GM19397 (cell line): ENCODE results near the gene LITAF.
"Not testable (repeated sequence)": the region's sequence is repeated elsewhere in the genome, so short reads cannot be mapped to it uniquely, and the experiment has no call there.

Experiments used
- ATAC-seq: cut with Tn5 transposase; IDR thresholded peaks from one replicate; pipeline ENCODE4 v1.9.1; 2021; ENCODE audit warnings: mild to moderate bottlenecking, moderate library complexity; ENCODE audit not compliant: unreplicated experiment

Gene LITAF

GRCh38 chr16:11576427-11577289 lies 10.1 kb downstream of the LITAF start:
- peak; percentile 52 for ATAC-seq

- no peak for ATAC-seq
These were observed 11.5 kb downstream of the LITAF start for GRCh38 chr16:11575223-11575589.

- ATAC-seq: no peak
These were observed 14.3 kb downstream of the LITAF start for GRCh38 chr16:11572301-11572995.

GRCh38 chr16:11571549-11571948 lies 15.2 kb downstream of the LITAF start:
- no peak for ATAC-seq

GRCh38 chr16:11570806-11571205 lies 15.9 kb downstream of the LITAF start:
- ATAC-seq: no peak

- ATAC-seq: no peak
These were observed 16.5 kb downstream of the LITAF start for GRCh38 chr16:11570258-11570657.

- no peak for ATAC-seq
These were observed 20.3 kb downstream of the LITAF start for GRCh38 chr16:11566398-11566797.

GRCh38 chr16:11565665-11566064 lies 21.1 kb downstream of the LITAF start:
- ATAC-seq: no peak

GRCh38 chr16:11564046-11564926 lies 22.4 kb downstream of the LITAF start:
- no peak for ATAC-seq

- no peak for ATAC-seq
These were observed 23.2 kb downstream of the LITAF start for GRCh38 chr16:11563493-11564040.

- ATAC-seq: no peak
These were observed 23.8 kb downstream of the LITAF start for GRCh38 chr16:11562941-11563340.

- no peak for ATAC-seq
These were observed 24.3 kb downstream of the LITAF start for GRCh38 chr16:11562411-11562810.

GRCh38 chr16:11561856-11562255 lies 24.9 kb downstream of the LITAF start:
- no peak for ATAC-seq

GRCh38 chr16:11561454-11561805 lies 25.3 kb downstream of the LITAF start:
- ATAC-seq: no peak

GRCh38 chr16:11560701-11561453 lies 25.8 kb downstream of the LITAF start:
- no peak for ATAC-seq

GRCh38 chr16:11558308-11558823 lies 28.4 kb downstream of the LITAF start:
- not testable (repeated sequence) for ATAC-seq

GRCh38 chr16:11557801-11558200 lies 28.9 kb downstream of the LITAF start:
- ATAC-seq: no peak

- ATAC-seq: no peak
These were observed 29.6 kb downstream of the LITAF start for GRCh38 chr16:11556945-11557720.

GRCh38 chr16:11556214-11556819 lies 30.4 kb downstream of the LITAF start:
- ATAC-seq: no peak
